CD4-positive, alpha-beta T cell (primary cell): ENCODE measurements around the gene FXYD4. TPM values are rescaled to one million over a fixed set of nuclear protein-coding genes. Genes with fewer than 3 reads are reported as not detected.
A peak's percentile ranks its signal among the peaks of the same experiment; 100 is the strongest.

ENCODE experiments used
- ATAC-seq: fragments of 200-7000 bp; cut with Tn5 transposase; one replicate; pipeline ENCODE4 v1.10.0; 2022; ENCODE audit warnings: mild to moderate bottlenecking; ENCODE audit not compliant: poor library complexity
- CTCF ChIA-PET: fragments of 350-600 bp; sonication (Branson Sonifier 250); formaldehyde crosslinking; loops from one replicate; lab custom pipeline; 2021; ENCODE audit warnings: antibody characterized with exemption, inconsistent platforms; lab: Charles Lee
- POLR2A ChIA-PET: fragments of 350-600 bp; sonication (Branson Sonifier 250); formaldehyde crosslinking; loops from one replicate; lab custom pipeline; 2021; ENCODE audit warnings: antibody characterized with exemption, inconsistent platforms; lab: Charles Lee
- DNase-seq, 14 experiments: peaks; one replicate each; pipeline ENCODE4 v3.0.0-alpha.2; 2013 to 2020; ENCODE audit warnings: mixed read lengths in 2 of 14
- H3K27ac ChIP-seq, 2 donors: one replicate each; pipeline versions ENCODE4 v1.5.1 to v1.7.0; 2013; ENCODE audit warnings: low read length in 2 of 2, low read depth in 1 of 2, mild to moderate bottlenecking in 1 of 2
- H3K27me3 ChIP-seq, 2 experiments: 1 replicate in 1 of 2; 2 replicates in 1 of 2; pipeline versions ENCODE4 v1.6.1 to v1.7.0; 2013; ENCODE audit warnings: low read length in 2 of 2, control low read depth in 1 of 2, mild to moderate bottlenecking in 1 of 2, moderate library complexity in 1 of 2; ENCODE audit not compliant: insufficient read depth in 2 of 2, control insufficient read depth in 1 of 2
- H3K36me3 ChIP-seq: one replicate; pipeline ENCODE4 v1.6.1; 2013; ENCODE audit warnings: low read length, control low read depth; ENCODE audit not compliant: insufficient read depth
- H3K4me1 ChIP-seq: one replicate; pipeline ENCODE4 v1.6.1; 2013; ENCODE audit warnings: low read length, control low read depth; ENCODE audit not compliant: insufficient read depth
- H3K4me3 ChIP-seq: one replicate; pipeline ENCODE4 v1.5.1; 2013; ENCODE audit warnings: mild to moderate bottlenecking, low read length, moderate library complexity
- H3K9me3 ChIP-seq, 2 experiments: 1 replicate in 1 of 2; 2 replicates in 1 of 2; pipeline versions ENCODE4 v1.6.1 to v1.7.0; 2013; ENCODE audit warnings: low read length in 2 of 2, mild to moderate bottlenecking in 2 of 2, control low read depth in 1 of 2, moderate library complexity in 1 of 2; ENCODE audit not compliant: control insufficient read depth in 1 of 2, insufficient read depth in 1 of 2
- H3K27ac Mint-ChIP-seq: one replicate; pipeline ENCODE4 v1.8.0; 2020; ENCODE audit warnings: mixed read lengths
- H3K27me3 Mint-ChIP-seq: one replicate; pipeline ENCODE4 v1.8.0; 2021; ENCODE audit warnings: mixed read lengths
- H3K36me3 Mint-ChIP-seq: one replicate; pipeline ENCODE4 v1.8.0; 2021; ENCODE audit warnings: low read depth, mixed read lengths
- H3K4me1 Mint-ChIP-seq: one replicate; pipeline ENCODE4 v1.8.0; 2021; ENCODE audit warnings: low read depth, mixed read lengths
- H3K4me3 Mint-ChIP-seq: one replicate; pipeline ENCODE4 v1.8.0; 2020; ENCODE audit warnings: mild to moderate bottlenecking, mixed read lengths
- H3K9me3 Mint-ChIP-seq: one replicate; pipeline ENCODE4 v1.8.0; 2020; ENCODE audit warnings: mixed read lengths
- CTCF ChIP-seq: fragments of 200-600 bp; IDR thresholded peaks from one replicate; pipeline ENCODE4 v1.8.0; 2022; ENCODE audit warnings: antibody characterized with exemption, mild to moderate bottlenecking
- intact Hi-C, 2 experiments: fragments of 100-400 bp; cut with DNase I in 1 of 2; cut with micrococcal nuclease in 1 of 2; formaldehyde crosslinking; loops; one replicate each; pipeline versions ENCODE4 v1.15.1 to v1.9.0; 2023 to 2025; cut with DNase I, micrococcal nuclease
- total RNA-seq, 174 experiments: library from RNA in 2 of 174; stranded (reverse) in 2 of 174; gene quantifications; one replicate each; pipeline ENCODE4 v1.2.3 and lab custom pipeline; 2021 to 2026

The FXYD4 gene
- total RNA-seq, 2 experiments from 2014 or later: not detected

DNA sequence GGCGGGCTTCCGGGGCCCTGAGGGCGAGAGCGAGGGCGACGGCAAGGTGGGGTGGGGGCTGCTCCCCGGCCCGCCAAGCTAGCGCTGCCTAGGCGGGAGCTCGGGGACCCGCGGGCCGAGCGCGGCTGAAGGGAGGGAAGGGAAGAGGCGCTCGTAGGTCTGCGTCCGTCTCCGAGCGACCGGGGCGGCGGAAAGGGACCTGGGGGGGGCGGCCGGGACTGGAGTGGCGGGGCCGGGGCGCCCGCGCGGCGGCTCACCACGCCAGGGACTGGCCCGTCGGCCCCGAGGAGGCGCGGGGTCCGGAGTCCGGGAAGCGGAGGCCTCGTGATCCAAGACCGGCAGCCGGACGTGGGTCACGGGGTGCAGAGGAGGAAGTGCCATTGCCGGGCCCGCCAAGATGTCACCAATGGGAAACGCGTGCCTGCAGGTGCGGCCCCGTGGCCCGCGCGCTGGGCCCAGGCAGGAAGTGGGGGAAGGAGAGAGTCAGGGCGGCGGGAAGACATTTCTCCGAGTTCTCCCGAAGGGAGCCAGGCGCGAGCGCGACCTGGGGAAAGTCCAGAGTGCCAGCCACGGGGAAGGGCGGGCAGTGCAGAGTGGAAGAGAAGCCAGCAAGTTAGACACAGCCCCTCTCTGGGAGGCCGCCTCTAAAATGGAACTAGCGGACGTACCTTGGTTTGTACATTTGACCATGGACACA lies 25.6 kb downstream of the FXYD4 start:
- no peaks in the 10 kb centered on the region for H3K27me3 ChIP-seq
- peak overlapping the region; percentile 67 for H3K4me3 ChIP-seq
- no peak for TF ChIP-seq CTCF
- H3K9me3 ChIP-seq: no peaks in the 10 kb centered on the region
- peak overlapping the region; percentile 94 for H3K4me3 Mint-ChIP-seq
- ChIA-PET POLR2A (interaction anchor here (0.6 to 4.8 kb wide), 11 partner anchors 10 to 258 kb away, joined by 3 to 54 read pairs (median 4); partner anchors contain the start of genes HNRNPF and ZNF487), CTCF (interaction anchor here (0.9 to 1.4 kb wide), 3 partner anchors 11 to 104 kb away, joined by 3 to 4 read pairs (median 4); partner anchors contain the start of gene ZNF487)
- H3K27me3 Mint-ChIP-seq: no peaks in the 10 kb centered on the region
- peak overlapping the region; percentile 93 for H3K27ac Mint-ChIP-seq
- H3K27ac ChIP-seq: peak overlapping the region; percentile 92 to 94
- ATAC-seq: peak; percentile 54
- intact Hi-C loops: loop anchor here (1.0 to 10.0 kb wide), 5 partner anchors 10 to 178 kb away; partner anchors contain the start of genes ZNF239 (in 1 of the 2) and ZNF487 (in 1 of the 2)
- H3K9me3 Mint-ChIP-seq: no peaks in the 10 kb centered on the region
- peaks cover 82% of the 10 kb centered on the region for H3K4me1 ChIP-seq
- H3K36me3 Mint-ChIP-seq: peaks cover 82% of the 10 kb centered on the region
- DNase-seq: peak; percentile 49 to 90 (median 64)
- peaks cover 50% of the 10 kb centered on the region for H3K36me3 ChIP-seq
- peaks cover 86% of the 10 kb centered on the region for H3K4me1 Mint-ChIP-seq

GRCh38 chr10:43398939-43399319 lies 27.5 kb downstream of the FXYD4 start:
- H3K4me3 ChIP-seq: peak overlapping the region; percentile 67

More at GRCh38 chr10:43398939-43399319, 27.5 kb downstream of the FXYD4 start:
- Histone ChIP-seq H3K9me3 (no peaks in the 10 kb centered on the region), H3K27ac (peak overlapping the region; percentile 92 to 94), H3K4me1 (peaks cover 79% of the 10 kb centered on the region), H3K36me3 (peaks cover 45% of the 10 kb centered on the region), H3K27me3 (no peaks in the 10 kb centered on the region)
- ChIA-PET CTCF (interaction anchor here (1.1 kb wide), 1 partner anchor 10 kb away, joined by 3 read pairs; the partner anchor contains the start of gene HNRNPF), POLR2A (interaction anchor here (0.7 to 4.8 kb wide), 4 partner anchors 8 to 19 kb away, joined by 3 to 54 read pairs (median 8); partner anchors contain the start of gene HNRNPF)
- intact Hi-C loops: loop anchor here (5.0 to 10.0 kb wide), 3 partner anchors 37 to 176 kb away; partner anchors contain the start of genes ZNF239 (in 1 of the 2) and ZNF487 (in 1 of the 2)
- DNase-seq (no peak), ATAC-seq (no peak)
- Mint-ChIP-seq H3K27me3 (no peaks in the 10 kb centered on the region), H3K9me3 (no peaks in the 10 kb centered on the region), H3K27ac (peak overlapping the region; percentile 93), H3K36me3 (peaks cover 81% of the 10 kb centered on the region), H3K4me1 (peaks cover 85% of the 10 kb centered on the region), H3K4me3 (peak overlapping the region; percentile 84)
- TF ChIP-seq CTCF: no peak
